Raji (cell line): ENCODE results near the gene MYO15B.

Source experiments
- POLR2A ChIP-seq: IDR thresholded peaks from 2 replicates; pipeline ENCODE4 v1.6.1; 2011; ENCODE audit warnings: low read depth, low read length, control low read depth; ENCODE audit not compliant: insufficient read depth

Gene MYO15B

GRCh38 chr17:75553295-75554110, 34.1 kb upstream of the MYO15B start:
- TF ChIP-seq POLR2A = no peak

- no peak for TF ChIP-seq POLR2A
Measured at GRCh38 chr17:75555679-75556153, 31.9 kb upstream of the MYO15B start.

DNA sequence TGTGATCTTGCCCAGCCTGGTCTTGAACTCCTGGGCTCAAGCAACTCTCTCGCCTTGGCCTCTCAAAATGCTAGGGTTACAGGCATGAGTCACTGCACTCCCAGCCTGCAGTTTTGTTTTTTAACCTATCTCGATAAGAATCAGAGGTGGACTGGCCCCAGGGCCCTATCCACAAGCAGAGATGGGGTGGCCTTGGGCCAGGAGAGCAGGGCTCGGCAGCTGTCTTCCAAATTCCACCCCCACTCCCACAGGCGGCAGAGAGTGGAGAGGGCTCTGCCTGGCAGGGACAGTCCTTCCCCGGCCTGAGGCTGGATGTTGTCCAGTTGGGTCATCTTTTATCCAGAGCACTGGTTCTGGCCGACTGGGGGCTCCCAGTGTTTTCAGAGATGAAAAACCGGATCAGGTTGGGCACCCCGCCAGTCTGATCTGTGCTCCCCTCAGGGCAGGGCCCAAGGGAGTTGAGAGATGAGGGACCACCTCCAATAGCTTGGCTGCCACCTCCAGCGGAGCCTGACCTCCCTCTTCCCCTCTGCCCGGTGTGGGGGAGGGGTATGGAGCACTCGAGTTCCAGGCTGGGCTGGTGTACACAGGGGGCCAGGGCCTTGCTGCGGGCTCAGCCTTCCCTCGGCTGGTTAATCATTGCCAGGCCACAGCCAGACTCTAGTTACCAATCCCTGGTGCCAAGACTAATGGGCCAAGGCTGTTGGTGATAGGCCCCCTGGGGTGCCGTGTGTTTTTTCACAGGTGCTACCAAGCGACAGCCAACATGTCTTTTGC, 30.3 kb upstream of the MYO15B start:
- no peak for TF ChIP-seq POLR2A

DNA sequence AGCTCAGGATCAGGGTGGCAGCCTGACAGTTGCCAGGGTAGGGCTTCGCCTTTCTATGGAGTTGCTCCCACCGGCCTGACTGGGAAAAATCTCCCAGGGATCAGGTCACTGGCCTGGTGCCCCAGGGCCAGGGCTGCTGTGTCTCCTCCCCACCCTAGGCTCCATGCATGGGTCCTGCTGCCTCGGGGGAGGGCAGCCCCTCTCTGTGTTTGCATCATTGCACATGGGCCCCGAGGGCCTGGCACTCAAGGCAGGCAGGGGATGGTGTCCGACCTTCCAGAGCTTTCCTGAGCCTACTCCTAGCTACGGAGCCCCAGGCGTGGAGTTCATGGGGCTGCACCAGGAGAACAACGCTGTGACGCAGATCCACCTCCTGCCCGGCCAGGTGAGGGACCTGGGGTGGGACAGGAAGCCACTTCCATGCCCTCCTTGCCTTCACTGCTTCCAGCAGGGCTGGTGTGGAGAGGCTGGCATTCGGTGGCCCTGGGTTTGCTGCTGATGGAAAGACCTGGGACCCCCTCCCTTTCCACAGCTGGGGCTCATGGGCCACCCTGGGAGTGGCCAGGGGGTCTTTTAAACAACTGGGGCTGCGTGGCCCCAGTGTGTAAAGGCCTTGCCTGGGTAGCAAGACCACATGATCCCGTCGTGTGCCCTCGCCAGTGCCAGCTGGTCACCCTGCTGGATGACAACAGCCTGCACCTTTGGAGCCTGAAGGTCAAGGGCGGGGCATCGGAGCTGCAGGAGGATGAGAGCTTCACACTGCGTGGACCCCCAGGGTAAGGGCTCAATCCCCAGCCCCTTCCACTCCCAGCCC, 29.5 kb upstream of the MYO15B start:
- no peak for TF ChIP-seq POLR2A

DNA sequence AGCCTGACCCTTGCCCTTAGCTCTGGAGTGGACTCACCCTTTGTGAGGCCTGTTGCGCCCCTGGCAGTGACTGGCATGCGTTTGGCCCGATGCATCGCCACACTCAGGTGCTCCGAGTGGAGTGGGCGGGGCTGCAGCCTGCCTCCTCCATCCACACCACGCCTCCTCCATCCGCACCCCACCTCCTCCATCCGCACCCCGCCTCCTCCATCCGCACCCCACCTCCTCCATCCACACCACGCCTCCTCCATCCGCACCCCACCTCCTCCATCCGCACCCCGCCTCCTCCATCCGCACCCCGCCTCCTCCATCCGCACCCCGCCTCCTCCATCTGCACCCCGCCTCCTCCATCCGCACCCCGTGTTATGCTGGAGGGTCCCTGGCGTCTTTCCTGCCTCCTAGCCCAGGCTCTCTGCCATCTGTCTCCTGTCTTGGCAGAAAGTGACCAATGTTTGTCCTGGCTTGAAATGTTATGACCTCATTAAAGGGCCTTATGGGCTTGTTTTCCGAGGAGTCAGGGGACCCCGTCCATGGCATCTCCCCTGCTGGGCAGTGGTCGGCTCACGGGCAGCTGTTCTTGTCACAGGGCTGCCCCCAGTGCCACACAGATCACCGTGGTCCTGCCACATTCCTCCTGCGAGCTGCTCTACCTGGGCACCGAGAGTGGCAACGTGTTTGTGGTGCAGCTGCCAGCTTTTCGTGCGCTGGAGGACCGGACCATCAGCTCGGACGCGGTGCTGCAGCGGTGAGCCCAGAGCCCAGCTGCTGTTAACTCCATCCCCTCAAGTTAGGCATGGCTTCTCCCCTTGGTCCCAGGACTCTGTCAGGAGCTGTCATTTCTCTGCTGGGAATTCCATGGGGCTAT, 28.7 kb upstream of the MYO15B start:
- TF ChIP-seq POLR2A = no peak

- no peak for TF ChIP-seq POLR2A
Measured at GRCh38 chr17:75559958-75560533, 27.6 kb upstream of the MYO15B start.

GRCh38 chr17:75561927-75562603, 25.5 kb upstream of the MYO15B start:
- no peak for TF ChIP-seq POLR2A

- no peak for TF ChIP-seq POLR2A
Measured at GRCh38 chr17:75563063-75563758, 24.4 kb upstream of the MYO15B start.

DNA sequence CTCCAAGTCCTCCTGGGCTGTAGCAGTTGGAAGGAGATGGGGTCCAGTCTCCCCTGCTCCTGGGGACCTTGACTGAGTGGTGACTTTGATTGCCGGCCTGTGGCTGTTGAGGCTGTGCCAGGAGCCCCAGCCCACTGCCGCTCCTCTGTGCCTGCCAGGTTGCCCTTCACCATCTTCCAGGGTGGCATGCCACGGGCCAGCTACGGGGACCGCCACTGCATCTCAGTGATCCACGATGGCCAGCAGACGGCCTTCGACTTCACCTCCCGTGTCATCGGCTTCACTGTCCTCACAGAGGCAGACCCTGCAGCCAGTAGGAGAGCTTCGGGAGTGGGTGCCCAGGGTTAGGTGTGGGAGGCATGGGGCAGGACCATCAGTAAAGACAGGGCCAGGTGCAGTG, 23.4 kb upstream of the MYO15B start:
- no peak for TF ChIP-seq POLR2A

- no peak for TF ChIP-seq POLR2A
Measured at GRCh38 chr17:75565066-75565465, 22.5 kb upstream of the MYO15B start.

GRCh38 chr17:75565618-75566017, 22.0 kb upstream of the MYO15B start:
- no peak for TF ChIP-seq POLR2A

- TF ChIP-seq POLR2A = no peak
Measured at GRCh38 chr17:75566416-75566815, 21.2 kb upstream of the MYO15B start.

GRCh38 chr17:75566834-75567233, 20.8 kb upstream of the MYO15B start:
- no peak for TF ChIP-seq POLR2A
